Spleen (tissue), 11 donors: ENCODE results near the gene RHBDD3. TPM values are rescaled to one million over a fixed set of nuclear protein-coding genes. Genes with fewer than 3 reads are reported as not detected.

Source experiments
- DNase-seq: peaks from one replicate; pipeline ENCODE4 v3.0.0-alpha.2; 2020
- H3K27ac ChIP-seq, 8 donors: fragments of 200-600 bp; sonication (generic) in 7 of 8; 1 replicate in 4 of 8; 2 replicates in 4 of 8; pipeline versions ENCODE4 v1.5.0 to v1.8.0; 2016 to 2021; ENCODE audit warnings: inconsistent platforms in 4 of 8, mild to moderate bottlenecking in 4 of 8, moderate library complexity in 1 of 8
- H3K27me3 ChIP-seq, 7 donors: fragments of 200-600 bp; sonication (generic) in 6 of 7; replicated peaks in 1 of 7; 1 replicate in 4 of 7; 2 replicates in 3 of 7; pipeline versions ENCODE4 v1.5.0 to v1.8.0; 2016 to 2021; ENCODE audit warnings: inconsistent platforms in 3 of 7, mild to moderate bottlenecking in 1 of 7
- H3K36me3 ChIP-seq, 6 donors: fragments of 200-600 bp; sonication (generic) in 5 of 6; 1 replicate in 4 of 6; 2 replicates in 2 of 6; pipeline versions ENCODE4 v1.5.0 to v1.8.0; 2016 to 2021; ENCODE audit warnings: inconsistent platforms in 2 of 6
- H3K4me1 ChIP-seq, 6 donors: fragments of 200-600 bp; sonication (generic) in 5 of 6; 1 replicate in 3 of 6; 2 replicates in 3 of 6; pipeline versions ENCODE4 v1.5.0 to v1.8.0; 2016 to 2021; ENCODE audit warnings: inconsistent platforms in 3 of 6
- H3K4me3 ChIP-seq, 8 donors: fragments of 200-600 bp; sonication (generic) in 7 of 8; 1 replicate in 4 of 8; 2 replicates in 4 of 8; pipeline versions ENCODE4 v1.5.0 to v1.8.0; 2016 to 2021; ENCODE audit warnings: inconsistent platforms in 4 of 8, mild to moderate bottlenecking in 4 of 8, moderate library complexity in 2 of 8
- H3K9me3 ChIP-seq, 8 donors: fragments of 200-600 bp; sonication (generic) in 7 of 8; 1 replicate in 4 of 8; 2 replicates in 4 of 8; pipeline versions ENCODE4 v1.5.0 to v1.8.0; 2016 to 2021; ENCODE audit warnings: inconsistent platforms in 4 of 8
- POLR2A ChIP-seq, 3 donors: fragments of 450-650 bp; IDR thresholded peaks; one replicate each; pipeline ENCODE4 v1.5.1; 2017; ENCODE audit warnings: antibody characterized with exemption in 3 of 3, mild to moderate bottlenecking in 1 of 3
- POLR2AphosphoS5 ChIP-seq, 3 donors: sonication (generic); formaldehyde crosslinking; IDR thresholded peaks; one replicate each; pipeline ENCODE4 v1.5.1; 2017; ENCODE audit warnings: antibody characterized with exemption in 3 of 3
- WGBS, 5 donors: extraction: QIAGEN DNeasy Blood & Tissue Kit in 3 of 5; methylation state at CpG; one replicate each; pipeline versions ENCODE4 v1.1.5 to v1.1.7; 2013 to 2018; 5-methylcytosine and 5-hydroxymethylcytosine counted together
- intact Hi-C: fragments of 100-400 bp; cut with DNase I; formaldehyde crosslinking; loops from one replicate; pipeline ENCODE4 v1.15.0; 2023; ENCODE audit warnings: low total_unique reads
- polyA plus RNA-seq, 3 donors: library from polyadenylated mRNA; stranded (reverse); fragments of 200-250 nt; gene quantifications; one replicate each; pipeline ENCODE4 v1.2.1, GENCODE V29; 2013
- total RNA-seq, 7 donors: library from RNA; depleted of rRNA in 3 of 7; stranded (reverse); fragments of >200 nt in 3 of 7; fragmentation: NEBNext Ultra II Directional in 4 of 7; extraction: Animal tissue kit (Norgen Biotek cat#: 25700) in 4 of 7; gene quantifications; one replicate each; pipeline versions ENCODE4 v1.1.0 to v1.2.1, GENCODE V29; 2016 to 2021
- TF ChIP-seq, protein P1 (sequence below), 11 experiments: fragments of 200-600 bp in 7 of 11; fragments of 450-650 bp in 4 of 11; sonication (generic) in 4 of 11; IDR thresholded peaks in 8 of 11; conservative IDR thresholded peaks in 3 of 11; 1 replicate in 7 of 11; 2 replicates in 4 of 11; pipeline versions ENCODE4 v1.4.0 to v1.8.0; 2016 to 2021; ENCODE audit warnings: antibody characterized with exemption in 11 of 11, inconsistent platforms in 4 of 11, mild to moderate bottlenecking in 1 of 11
- donor health status: healthy with polysubstance abuse.
- donor health status: DM: no; HTN: no; CAD: no; lungs with moderate emphysema.
- donor health status: DM: no; HTN: no; CAD: no.
- donor health status: Bipolar disorder and iron deficiency.
- donor health status: healthy.
- donor health status: DM: no; HTN: no; CAD: no.
- donor health status: DM: yes; HTN: yes; CAD: no.

RHBDD3 gene
- total and polyA plus RNA-seq, 10 donors: 16.3 to 45.8 (median 24.7) TPM

DNA sequence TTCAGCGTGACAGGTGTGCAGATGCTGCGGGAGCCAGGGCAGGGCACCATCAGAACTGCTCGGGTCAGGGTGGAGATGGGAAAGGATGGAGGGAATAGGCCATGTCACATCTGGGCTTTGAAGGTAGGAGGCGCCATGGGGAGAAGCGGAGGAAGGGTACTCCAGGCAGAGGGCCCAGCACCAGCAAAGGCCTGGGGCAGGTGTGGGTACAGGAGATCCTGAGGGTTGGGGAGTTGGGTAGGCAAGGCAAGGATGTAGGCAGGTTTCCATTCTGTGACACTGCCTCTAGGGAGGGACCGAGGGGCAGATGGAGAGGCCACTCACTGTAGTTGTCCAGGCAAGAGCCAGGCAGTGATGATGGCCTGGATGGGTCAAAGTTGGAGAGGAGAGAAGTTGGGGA is 53.5 kb downstream of the RHBDD3 start:
- WGBS, 5 donors: 87 to 99% (median 93%) methylated on average over 6 of the region's 6 CpGs
- peak; percentile 43 for DNase-seq
- no peaks in the 10 kb centered on the region for H3K9me3 ChIP-seq
- H3K27me3 ChIP-seq: peaks cover 0 to 12% (median 0%) of the 10 kb centered on the region in 7 donors
- intact Hi-C loops: no loop called here
- H3K27ac ChIP-seq: peak overlapping the region in 1 of 8 donors; percentile 84
- H3K4me3 ChIP-seq: no peak overlapping the region
- peaks cover 0 to 19% (median 2%) of the 10 kb centered on the region in 6 donors for H3K36me3 ChIP-seq
- TF ChIP-seq POLR2AphosphoS5 (IDR thresholded peaks at IDR 0.05): no peak
- peaks cover 12 to 60% (median 44%) of the 10 kb centered on the region in 6 donors for H3K4me1 ChIP-seq

GRCh38 chr22:29213493-29213892 is 54.3 kb downstream of the RHBDD3 start:
- Histone ChIP-seq H3K4me1 (peaks cover 15 to 60% (median 45%) of the 10 kb centered on the region in 6 donors), H3K36me3 (peaks cover 0 to 19% (median 2%) of the 10 kb centered on the region in 6 donors), H3K4me3 (no peak overlapping the region), H3K9me3 (no peaks in the 10 kb centered on the region), H3K27me3 (peaks cover 0 to 19% (median 0%) of the 10 kb centered on the region in 7 donors), H3K27ac (no peak overlapping the region)
- DNase-seq: no peak
- 86 to 94% (median 89%) methylated on average over 9 of the region's 9 CpGs for WGBS, 5 donors
- intact Hi-C loops: no loop called here
- TF ChIP-seq POLR2A (IDR thresholded peaks at IDR 0.05): no peak
- TF ChIP-seq, protein P1, sequence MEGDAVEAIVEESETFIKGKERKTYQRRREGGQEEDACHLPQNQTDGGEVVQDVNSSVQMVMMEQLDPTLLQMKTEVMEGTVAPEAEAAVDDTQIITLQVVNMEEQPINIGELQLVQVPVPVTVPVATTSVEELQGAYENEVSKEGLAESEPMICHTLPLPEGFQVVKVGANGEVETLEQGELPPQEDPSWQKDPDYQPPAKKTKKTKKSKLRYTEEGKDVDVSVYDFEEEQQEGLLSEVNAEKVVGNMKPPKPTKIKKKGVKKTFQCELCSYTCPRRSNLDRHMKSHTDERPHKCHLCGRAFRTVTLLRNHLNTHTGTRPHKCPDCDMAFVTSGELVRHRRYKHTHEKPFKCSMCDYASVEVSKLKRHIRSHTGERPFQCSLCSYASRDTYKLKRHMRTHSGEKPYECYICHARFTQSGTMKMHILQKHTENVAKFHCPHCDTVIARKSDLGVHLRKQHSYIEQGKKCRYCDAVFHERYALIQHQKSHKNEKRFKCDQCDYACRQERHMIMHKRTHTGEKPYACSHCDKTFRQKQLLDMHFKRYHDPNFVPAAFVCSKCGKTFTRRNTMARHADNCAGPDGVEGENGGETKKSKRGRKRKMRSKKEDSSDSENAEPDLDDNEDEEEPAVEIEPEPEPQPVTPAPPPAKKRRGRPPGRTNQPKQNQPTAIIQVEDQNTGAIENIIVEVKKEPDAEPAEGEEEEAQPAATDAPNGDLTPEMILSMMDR (IDR thresholded peaks at IDR 0.05 in 8 of 11, conservative IDR thresholded peaks at IDR 0.05 in 3 of 11): no peak
- no peak for TF ChIP-seq POLR2AphosphoS5 (IDR thresholded peaks at IDR 0.05)

- peaks cover 9 to 60% (median 44%) of the 10 kb centered on the region in 6 donors for H3K4me1 ChIP-seq
- no peak overlapping the region for H3K27ac ChIP-seq
- no peaks in the 10 kb centered on the region for H3K9me3 ChIP-seq
- no peak overlapping the region for H3K4me3 ChIP-seq
- intact Hi-C loops: no loop called here
- peaks cover 0 to 19% (median 2%) of the 10 kb centered on the region in 6 donors for H3K36me3 ChIP-seq
- no peak for DNase-seq
- TF ChIP-seq POLR2AphosphoS5 (IDR thresholded peaks at IDR 0.05): no peak
- TF ChIP-seq, protein P1 (IDR thresholded peaks at IDR 0.05 in 8 of 11, conservative IDR thresholded peaks at IDR 0.05 in 3 of 11): no peak
- no peak for TF ChIP-seq POLR2A (IDR thresholded peaks at IDR 0.05)
- peaks cover 0 to 26% (median 0%) of the 10 kb centered on the region in 7 donors for H3K27me3 ChIP-seq
- 78 to 94% (median 89%) methylated on average over 11 of the region's 11 CpGs for WGBS, 5 donors
Observed at GRCh38 chr22:29212743-29213142, 55.0 kb downstream of the RHBDD3 start.

DNA sequence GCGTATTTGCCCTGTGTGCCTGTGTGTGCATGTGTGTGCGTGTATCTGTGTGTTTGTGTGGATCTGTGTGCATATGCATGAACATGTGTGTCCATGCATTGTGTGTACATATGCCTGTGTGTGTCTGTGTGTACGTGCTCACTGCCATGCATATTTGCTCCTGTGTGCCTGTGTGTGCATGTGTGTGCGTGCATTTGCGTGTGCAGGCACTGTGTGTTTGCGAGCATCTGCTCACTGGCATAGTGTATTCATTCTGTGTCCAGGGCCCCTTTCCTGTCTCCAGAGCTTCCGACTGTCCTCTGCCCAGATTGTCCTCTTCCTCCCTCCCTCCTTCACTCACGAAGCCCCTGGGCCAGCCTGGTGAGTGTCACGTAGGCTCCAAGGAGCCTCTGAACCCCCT is 56.3 kb downstream of the RHBDD3 start:
- peaks cover 16 to 60% (median 40%) of the 10 kb centered on the region in 6 donors for H3K4me1 ChIP-seq
- no peaks in the 10 kb centered on the region for H3K9me3 ChIP-seq
- no peak overlapping the region for H3K27ac ChIP-seq
- H3K27me3 ChIP-seq: peaks cover 0 to 33% (median 0%) of the 10 kb centered on the region in 7 donors
- no peak overlapping the region for H3K4me3 ChIP-seq
- TF ChIP-seq POLR2AphosphoS5 (IDR thresholded peaks at IDR 0.05): no peak
- TF ChIP-seq POLR2A (IDR thresholded peaks at IDR 0.05): no peak
- TF ChIP-seq, protein P1 (IDR thresholded peaks at IDR 0.05 in 8 of 11, conservative IDR thresholded peaks at IDR 0.05 in 3 of 11): no peak
- DNase-seq: no peak
- peaks cover 0 to 19% (median 2%) of the 10 kb centered on the region in 6 donors for H3K36me3 ChIP-seq
- intact Hi-C loops: no loop called here
- 76 to 93% (median 88%) methylated on average over 9 of the region's 9 CpGs for WGBS, 5 donors
